Measurements from ENCODE around the gene ABLIM1.

ABLIM1 gene

GRCh38 chr10:114596793-114597192, 61.3 kb downstream of the ABLIM1 start:
- Histone ChIP-seq H3K4me3 (ENCODE audit: low read depth in 1 of 2, low read length in 2 of 2) (no peak overlapping the region), H3K9me3 (ENCODE audit: control insufficient read depth in 1 of 2, low read length in 2 of 2) (no peaks in the 10 kb centered on the region), H3K36me3 (ENCODE audit: control insufficient read depth in 1 of 2, insufficient read depth in 2 of 2, low read length in 2 of 2) (no peaks in the 10 kb centered on the region), H3K4me1 (ENCODE audit: control insufficient read depth in 1 of 2, insufficient read depth in 2 of 2, low read length in 2 of 2) (no peaks in the 10 kb centered on the region), H3K27ac (ENCODE audit: low read depth, low read length) (no peak overlapping the region), H3K27me3 (ENCODE audit: control insufficient read depth in 1 of 2, insufficient read depth in 2 of 2, low read length in 2 of 2) (no peaks in the 10 kb centered on the region), H3K9ac (ENCODE audit: low read depth in 1 of 2, low read length in 2 of 2) (no peak overlapping the region)

- H3K9ac ChIP-seq (ENCODE audit: low read depth in 1 of 2, low read length in 2 of 2) = no peak overlapping the region
- H3K9me3 ChIP-seq (ENCODE audit: control insufficient read depth in 1 of 2, low read length in 2 of 2) = no peaks in the 10 kb centered on the region
- no peaks in the 10 kb centered on the region for H3K36me3 ChIP-seq (ENCODE audit: control insufficient read depth in 1 of 2, insufficient read depth in 2 of 2, low read length in 2 of 2)
- no peaks in the 10 kb centered on the region for H3K4me1 ChIP-seq (ENCODE audit: control insufficient read depth in 1 of 2, insufficient read depth in 2 of 2, low read length in 2 of 2)
- no peaks in the 10 kb centered on the region for H3K27me3 ChIP-seq (ENCODE audit: control insufficient read depth in 1 of 2, insufficient read depth in 2 of 2, low read length in 2 of 2)
- no peak overlapping the region for H3K4me3 ChIP-seq (ENCODE audit: low read depth in 1 of 2, low read length in 2 of 2)
- no peak overlapping the region for H3K27ac ChIP-seq (ENCODE audit: low read depth, low read length)
Observed at GRCh38 chr10:114593816-114594468, 64.1 kb downstream of the ABLIM1 start.

- H3K27ac ChIP-seq (ENCODE audit: low read depth, low read length) = no peak overlapping the region
- no peaks in the 10 kb centered on the region for H3K4me1 ChIP-seq (ENCODE audit: control insufficient read depth in 1 of 2, insufficient read depth in 2 of 2, low read length in 2 of 2)
- no peak overlapping the region for H3K9ac ChIP-seq (ENCODE audit: low read depth in 1 of 2, low read length in 2 of 2)
- H3K9me3 ChIP-seq (ENCODE audit: control insufficient read depth in 1 of 2, low read length in 2 of 2) = no peaks in the 10 kb centered on the region
- H3K27me3 ChIP-seq (ENCODE audit: control insufficient read depth in 1 of 2, insufficient read depth in 2 of 2, low read length in 2 of 2) = no peaks in the 10 kb centered on the region
- H3K36me3 ChIP-seq (ENCODE audit: control insufficient read depth in 1 of 2, insufficient read depth in 2 of 2, low read length in 2 of 2) = no peaks in the 10 kb centered on the region
- no peak overlapping the region for H3K4me3 ChIP-seq (ENCODE audit: low read depth in 1 of 2, low read length in 2 of 2)
Observed at GRCh38 chr10:114593240-114593792, 64.8 kb downstream of the ABLIM1 start.

- Histone ChIP-seq H3K4me1 (ENCODE audit: control insufficient read depth in 1 of 2, insufficient read depth in 2 of 2, low read length in 2 of 2) (no peaks in the 10 kb centered on the region), H3K27ac (ENCODE audit: low read depth, low read length) (no peak overlapping the region), H3K27me3 (ENCODE audit: control insufficient read depth in 1 of 2, insufficient read depth in 2 of 2, low read length in 2 of 2) (no peaks in the 10 kb centered on the region), H3K9me3 (ENCODE audit: control insufficient read depth in 1 of 2, low read length in 2 of 2) (no peaks in the 10 kb centered on the region), H3K9ac (ENCODE audit: low read depth in 1 of 2, low read length in 2 of 2) (no peak overlapping the region), H3K36me3 (ENCODE audit: control insufficient read depth in 1 of 2, insufficient read depth in 2 of 2, low read length in 2 of 2) (no peaks in the 10 kb centered on the region), H3K4me3 (ENCODE audit: low read depth in 1 of 2, low read length in 2 of 2) (no peak overlapping the region)
Observed at GRCh38 chr10:114590993-114591392, 67.1 kb downstream of the ABLIM1 start.

GRCh38 chr10:114584419-114584818, 73.7 kb downstream of the ABLIM1 start:
- Histone ChIP-seq H3K4me3 (ENCODE audit: low read depth in 1 of 2, low read length in 2 of 2) (no peak overlapping the region), H3K27ac (ENCODE audit: low read depth, low read length) (no peak overlapping the region), H3K9ac (ENCODE audit: low read depth in 1 of 2, low read length in 2 of 2) (no peak overlapping the region), H3K36me3 (ENCODE audit: control insufficient read depth in 1 of 2, insufficient read depth in 2 of 2, low read length in 2 of 2) (no peaks in the 10 kb centered on the region), H3K4me1 (ENCODE audit: control insufficient read depth in 1 of 2, insufficient read depth in 2 of 2, low read length in 2 of 2) (no peaks in the 10 kb centered on the region), H3K9me3 (ENCODE audit: control insufficient read depth in 1 of 2, low read length in 2 of 2) (no peaks in the 10 kb centered on the region), H3K27me3 (ENCODE audit: control insufficient read depth in 1 of 2, insufficient read depth in 2 of 2, low read length in 2 of 2) (no peaks in the 10 kb centered on the region)

- no peaks in the 10 kb centered on the region for H3K36me3 ChIP-seq (ENCODE audit: control insufficient read depth in 1 of 2, insufficient read depth in 2 of 2, low read length in 2 of 2)
- no peaks in the 10 kb centered on the region for H3K4me1 ChIP-seq (ENCODE audit: control insufficient read depth in 1 of 2, insufficient read depth in 2 of 2, low read length in 2 of 2)
- no peaks in the 10 kb centered on the region for H3K27me3 ChIP-seq (ENCODE audit: control insufficient read depth in 1 of 2, insufficient read depth in 2 of 2, low read length in 2 of 2)
- no peak overlapping the region for H3K27ac ChIP-seq (ENCODE audit: low read depth, low read length)
- H3K4me3 ChIP-seq (ENCODE audit: low read depth in 1 of 2, low read length in 2 of 2) = no peak overlapping the region
- no peak overlapping the region for H3K9ac ChIP-seq (ENCODE audit: low read depth in 1 of 2, low read length in 2 of 2)
- no peaks in the 10 kb centered on the region for H3K9me3 ChIP-seq (ENCODE audit: control insufficient read depth in 1 of 2, low read length in 2 of 2)
Observed at GRCh38 chr10:114581071-114581470, 77.0 kb downstream of the ABLIM1 start.

- Histone ChIP-seq H3K27me3 (ENCODE audit: control insufficient read depth in 1 of 2, insufficient read depth in 2 of 2, low read length in 2 of 2) (no peaks in the 10 kb centered on the region), H3K36me3 (ENCODE audit: control insufficient read depth in 1 of 2, insufficient read depth in 2 of 2, low read length in 2 of 2) (no peaks in the 10 kb centered on the region), H3K4me1 (ENCODE audit: control insufficient read depth in 1 of 2, insufficient read depth in 2 of 2, low read length in 2 of 2) (no peaks in the 10 kb centered on the region), H3K9me3 (ENCODE audit: control insufficient read depth in 1 of 2, low read length in 2 of 2) (no peaks in the 10 kb centered on the region), H3K4me3 (ENCODE audit: low read depth in 1 of 2, low read length in 2 of 2) (no peak overlapping the region), H3K9ac (ENCODE audit: low read depth in 1 of 2, low read length in 2 of 2) (no peak overlapping the region), H3K27ac (ENCODE audit: low read depth, low read length) (no peak overlapping the region)
Observed at GRCh38 chr10:114577133-114577532, 80.9 kb downstream of the ABLIM1 start.

GRCh38 chr10:114576716-114577115, 81.4 kb downstream of the ABLIM1 start:
- no peak overlapping the region for H3K27ac ChIP-seq (ENCODE audit: low read depth, low read length)
- no peaks in the 10 kb centered on the region for H3K27me3 ChIP-seq (ENCODE audit: control insufficient read depth in 1 of 2, insufficient read depth in 2 of 2, low read length in 2 of 2)
- no peak overlapping the region for H3K9ac ChIP-seq (ENCODE audit: low read depth in 1 of 2, low read length in 2 of 2)
- no peak overlapping the region for H3K4me3 ChIP-seq (ENCODE audit: low read depth in 1 of 2, low read length in 2 of 2)
- no peaks in the 10 kb centered on the region for H3K4me1 ChIP-seq (ENCODE audit: control insufficient read depth in 1 of 2, insufficient read depth in 2 of 2, low read length in 2 of 2)
- H3K9me3 ChIP-seq (ENCODE audit: control insufficient read depth in 1 of 2, low read length in 2 of 2) = no peaks in the 10 kb centered on the region
- no peaks in the 10 kb centered on the region for H3K36me3 ChIP-seq (ENCODE audit: control insufficient read depth in 1 of 2, insufficient read depth in 2 of 2, low read length in 2 of 2)

GRCh38 chr10:114576132-114576487, 82.0 kb downstream of the ABLIM1 start:
- no peak overlapping the region for H3K27ac ChIP-seq (ENCODE audit: low read depth, low read length)
- no peak overlapping the region for H3K9ac ChIP-seq (ENCODE audit: low read depth in 1 of 2, low read length in 2 of 2)
- no peak overlapping the region for H3K4me3 ChIP-seq (ENCODE audit: low read depth in 1 of 2, low read length in 2 of 2)
- no peaks in the 10 kb centered on the region for H3K9me3 ChIP-seq (ENCODE audit: control insufficient read depth in 1 of 2, low read length in 2 of 2)
- H3K27me3 ChIP-seq (ENCODE audit: control insufficient read depth in 1 of 2, insufficient read depth in 2 of 2, low read length in 2 of 2) = no peaks in the 10 kb centered on the region
- no peaks in the 10 kb centered on the region for H3K36me3 ChIP-seq (ENCODE audit: control insufficient read depth in 1 of 2, insufficient read depth in 2 of 2, low read length in 2 of 2)
- no peaks in the 10 kb centered on the region for H3K4me1 ChIP-seq (ENCODE audit: control insufficient read depth in 1 of 2, insufficient read depth in 2 of 2, low read length in 2 of 2)

- Histone ChIP-seq H3K27ac (ENCODE audit: low read depth, low read length) (no peak overlapping the region), H3K9me3 (ENCODE audit: control insufficient read depth in 1 of 2, low read length in 2 of 2) (no peaks in the 10 kb centered on the region), H3K36me3 (ENCODE audit: control insufficient read depth in 1 of 2, insufficient read depth in 2 of 2, low read length in 2 of 2) (no peaks in the 10 kb centered on the region), H3K4me1 (ENCODE audit: control insufficient read depth in 1 of 2, insufficient read depth in 2 of 2, low read length in 2 of 2) (no peaks in the 10 kb centered on the region), H3K27me3 (ENCODE audit: control insufficient read depth in 1 of 2, insufficient read depth in 2 of 2, low read length in 2 of 2) (no peaks in the 10 kb centered on the region), H3K9ac (ENCODE audit: low read depth in 1 of 2, low read length in 2 of 2) (no peak overlapping the region), H3K4me3 (ENCODE audit: low read depth in 1 of 2, low read length in 2 of 2) (no peak overlapping the region)
Observed at GRCh38 chr10:114575417-114576131, 82.5 kb downstream of the ABLIM1 start.
